HG03045 (cell line): ENCODE results near the gene NPAS3.

Experiments used
- ATAC-seq: cut with Tn5 transposase; IDR thresholded peaks from one replicate; pipeline ENCODE4 v1.9.1; 2021; ENCODE audit warnings: mild to moderate bottlenecking, moderate library complexity; ENCODE audit not compliant: unreplicated experiment

The NPAS3 gene

DNA sequence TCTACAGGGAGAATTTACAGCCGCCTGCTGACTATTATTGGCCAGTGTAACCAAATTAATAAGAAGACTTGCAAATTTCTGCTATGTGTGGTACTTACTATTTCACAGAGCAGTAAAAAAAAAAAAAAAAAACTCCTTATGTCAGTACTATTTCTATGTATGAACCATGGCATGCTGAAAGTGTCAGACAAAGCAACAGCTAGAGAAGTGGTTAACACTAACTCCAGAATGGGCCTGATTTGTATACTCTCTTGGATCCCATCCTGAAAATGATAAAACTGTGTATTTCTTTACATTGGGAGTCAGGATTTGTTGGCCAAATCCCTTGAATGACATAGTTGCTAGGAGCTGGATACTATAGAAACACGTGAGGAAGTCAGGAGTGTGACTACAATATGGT is 595.4 kb downstream of the NPAS3 start:
- no peak for ATAC-seq

DNA sequence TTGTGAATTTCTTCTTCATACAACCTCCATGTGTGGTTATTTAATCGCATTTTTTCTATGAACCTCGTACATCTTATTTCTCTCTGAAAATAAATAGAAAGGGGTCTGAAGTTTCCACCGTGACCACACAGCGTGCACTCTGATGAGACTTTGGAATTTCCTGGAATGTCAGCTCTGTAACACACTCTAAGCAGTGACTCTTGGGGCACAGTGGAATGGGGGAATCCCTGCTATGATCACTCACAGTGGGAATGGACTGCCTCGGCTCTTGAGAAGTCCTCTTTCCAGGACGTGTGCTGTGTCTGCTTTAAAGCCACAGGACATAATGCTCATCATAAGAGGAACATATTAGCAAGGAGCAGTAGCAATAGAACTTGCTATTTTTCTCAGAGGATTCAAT is 596.0 kb downstream of the NPAS3 start:
- no peak for ATAC-seq

- ATAC-seq = no peak
These were observed 601.3 kb downstream of the NPAS3 start for GRCh38 chr14:33539918-33540357.

DNA sequence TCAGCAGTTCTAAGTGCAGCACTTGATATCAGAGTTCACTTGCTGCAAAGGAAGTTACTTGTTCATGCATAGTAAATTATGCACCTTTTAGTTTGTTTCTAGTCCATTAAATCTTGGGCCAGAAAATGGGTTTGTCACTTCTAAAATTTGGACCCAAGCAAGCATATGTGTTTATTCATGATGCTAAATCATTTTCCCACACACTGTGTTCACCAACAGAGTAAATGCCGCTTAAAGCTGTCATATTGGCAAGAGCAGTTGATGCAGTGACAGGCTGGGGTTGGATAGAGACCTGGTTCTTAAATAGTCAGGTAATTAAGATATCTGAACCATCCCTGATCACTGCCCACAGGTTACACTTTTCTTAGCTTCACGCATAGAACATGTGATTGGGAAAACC is 602.5 kb downstream of the NPAS3 start:
- no peak for ATAC-seq

- ATAC-seq = no peak
These were observed 603.9 kb downstream of the NPAS3 start for GRCh38 chr14:33542338-33543287.

DNA sequence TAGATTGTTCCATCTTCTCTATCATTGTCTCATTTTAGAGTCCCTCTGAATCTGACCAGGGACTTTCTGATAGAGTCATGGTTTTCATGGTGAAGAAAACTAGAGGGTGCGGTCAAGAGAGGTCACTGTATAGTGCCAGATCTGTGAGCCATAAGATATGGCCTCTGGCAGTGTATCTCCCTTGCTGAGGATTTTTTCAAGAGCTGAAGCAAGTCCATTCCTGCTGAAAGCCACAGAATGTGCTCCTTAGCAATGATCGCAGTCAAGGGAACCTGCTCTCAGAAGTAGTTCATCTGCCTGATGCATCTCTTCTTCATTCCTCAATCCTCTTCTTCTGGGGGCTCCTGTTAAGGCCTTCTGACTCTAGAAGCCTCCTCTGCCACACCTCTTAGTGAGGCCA is 607.0 kb downstream of the NPAS3 start:
- no peak for ATAC-seq

DNA sequence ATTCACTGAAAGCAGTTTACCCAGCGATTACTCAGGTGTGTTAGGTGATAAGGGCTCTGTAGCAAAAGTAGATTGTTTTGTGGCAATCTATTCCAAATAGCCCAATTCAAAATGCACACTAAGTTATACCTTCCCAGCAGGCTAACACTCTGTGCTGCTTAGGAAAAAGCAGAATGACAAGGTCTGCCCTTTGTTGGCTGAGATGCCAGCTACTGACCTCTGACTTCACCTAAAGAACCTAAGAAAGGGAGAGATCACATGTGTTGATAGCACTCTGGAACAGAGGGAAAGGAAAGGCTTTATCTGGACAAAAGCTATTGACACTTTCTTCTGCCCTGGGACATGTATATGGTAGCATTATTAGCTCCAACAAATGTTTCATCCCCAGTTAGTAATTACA is 609.9 kb downstream of the NPAS3 start:
- no peak for ATAC-seq

DNA sequence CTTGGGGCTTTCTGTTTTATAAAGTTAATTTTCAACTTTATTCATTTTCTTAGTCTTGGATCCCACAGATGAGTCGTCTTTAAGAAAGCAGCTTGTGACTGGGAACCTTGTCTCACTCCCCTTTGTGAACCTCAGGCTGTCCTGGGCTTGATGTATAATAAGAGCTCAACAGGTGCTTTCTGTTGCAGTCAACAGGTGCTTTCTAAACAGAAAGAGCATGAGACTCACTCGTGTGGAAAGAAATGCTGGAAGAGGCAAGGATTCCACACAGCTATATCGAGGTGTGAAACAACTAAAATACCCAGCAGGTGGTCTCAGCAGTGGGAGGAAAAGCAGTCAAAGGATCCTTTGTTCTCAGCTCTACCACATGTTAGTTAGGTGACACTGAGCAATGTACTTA is 613.3 kb downstream of the NPAS3 start:
- ATAC-seq = no peak

- no peak for ATAC-seq
These were observed 615.1 kb downstream of the NPAS3 start for GRCh38 chr14:33553706-33554278.

- ATAC-seq = no peak
These were observed 616.3 kb downstream of the NPAS3 start for GRCh38 chr14:33554988-33555387.

DNA sequence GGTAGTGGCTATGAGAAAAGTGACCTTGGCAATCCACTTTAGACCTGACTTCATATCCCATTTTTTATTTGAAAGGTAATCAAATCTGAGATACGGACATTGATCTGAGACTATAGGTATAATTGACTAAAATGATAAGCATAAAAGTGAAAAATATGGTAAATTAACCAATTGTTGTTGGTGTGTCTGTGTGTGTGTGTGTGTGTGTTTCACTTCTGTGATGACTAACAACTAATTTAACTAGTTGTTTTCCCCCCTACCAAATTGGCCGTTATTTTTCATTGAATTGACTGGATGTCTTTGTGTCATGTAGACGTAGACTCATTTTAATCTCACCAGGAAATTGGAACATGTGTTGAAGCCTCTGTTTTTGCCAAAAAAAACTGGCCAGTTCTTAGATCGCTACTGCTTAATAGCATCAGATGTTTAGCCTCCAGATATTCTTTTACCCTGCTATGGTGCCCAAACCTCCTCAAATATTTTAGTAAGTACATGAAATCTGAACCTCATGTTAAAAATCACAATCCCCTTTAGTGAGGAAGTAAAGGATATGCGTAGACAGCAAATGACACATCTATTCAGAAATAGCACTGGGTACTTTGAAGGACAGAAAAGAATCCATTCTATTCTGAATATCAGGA is 617.2 kb downstream of the NPAS3 start:
- ATAC-seq = no peak

GRCh38 chr14:33556382-33557121 is 617.9 kb downstream of the NPAS3 start:
- ATAC-seq = no peak

DNA sequence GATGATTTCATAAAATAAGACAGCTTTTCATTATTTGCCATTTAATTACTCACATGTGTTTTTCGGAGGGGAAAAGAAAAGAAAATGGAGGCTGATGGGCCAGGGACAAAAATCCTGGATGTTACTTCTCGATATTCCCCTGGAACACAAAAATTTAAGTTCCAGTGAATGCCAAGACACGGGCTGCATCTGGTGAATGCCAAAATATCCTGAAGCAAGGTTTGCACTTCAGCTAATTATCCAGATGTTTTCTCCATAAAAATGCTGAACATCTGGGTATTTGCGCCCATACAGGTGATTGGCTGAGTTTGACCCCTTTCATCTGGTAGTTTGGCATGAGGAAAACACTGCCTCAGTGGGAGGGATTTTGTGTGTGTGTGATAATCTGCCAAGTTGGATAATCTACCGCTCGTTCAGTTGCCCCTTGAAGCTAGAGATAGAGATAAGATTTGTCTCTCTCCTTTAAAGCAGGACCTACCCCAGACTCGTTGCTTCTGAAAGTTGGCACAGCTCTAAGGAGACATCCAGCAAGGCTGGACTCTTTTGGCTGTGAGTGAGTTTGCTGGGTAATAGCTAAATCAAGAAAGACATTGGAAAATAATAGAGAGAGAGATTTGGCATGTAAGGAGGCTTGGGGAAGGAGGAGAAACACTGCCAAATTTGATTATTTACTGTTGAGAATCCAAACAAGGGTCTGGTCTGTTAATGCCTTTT is 622.2 kb downstream of the NPAS3 start:
- no peak for ATAC-seq

DNA sequence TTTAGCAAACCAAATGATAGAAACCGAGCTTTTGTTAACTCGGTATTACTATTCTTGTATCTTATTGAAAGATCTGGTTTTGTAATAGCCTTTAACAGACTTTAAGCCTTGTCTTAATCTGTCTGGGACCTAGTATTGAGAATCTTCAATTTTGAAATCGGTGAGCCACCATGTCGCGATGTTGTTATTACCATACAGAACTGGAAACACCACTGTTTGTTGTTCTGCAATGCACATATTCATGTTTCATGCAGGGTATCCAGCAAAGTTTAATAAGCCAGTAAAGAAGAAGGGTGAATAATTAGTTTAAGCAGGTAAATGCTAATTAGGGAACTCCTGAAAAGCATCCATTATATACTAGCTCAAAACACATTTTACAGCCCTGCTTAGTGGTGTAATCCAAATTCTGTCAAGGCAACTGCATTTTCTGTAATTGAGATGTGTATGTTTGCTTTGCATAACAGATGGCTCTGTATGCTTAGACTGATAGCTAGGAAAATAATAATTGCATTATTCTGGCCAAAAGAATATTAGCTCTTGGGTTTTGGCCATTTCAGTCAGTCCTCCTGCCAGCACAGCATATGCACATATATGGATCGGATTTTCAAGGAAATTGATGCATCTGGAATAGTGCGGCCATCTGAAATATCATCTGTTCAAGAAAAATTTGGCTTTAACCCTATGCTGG is 623.0 kb downstream of the NPAS3 start:
- ATAC-seq = no peak

- no peak for ATAC-seq
These were observed 624.7 kb downstream of the NPAS3 start for GRCh38 chr14:33563191-33563900.

DNA sequence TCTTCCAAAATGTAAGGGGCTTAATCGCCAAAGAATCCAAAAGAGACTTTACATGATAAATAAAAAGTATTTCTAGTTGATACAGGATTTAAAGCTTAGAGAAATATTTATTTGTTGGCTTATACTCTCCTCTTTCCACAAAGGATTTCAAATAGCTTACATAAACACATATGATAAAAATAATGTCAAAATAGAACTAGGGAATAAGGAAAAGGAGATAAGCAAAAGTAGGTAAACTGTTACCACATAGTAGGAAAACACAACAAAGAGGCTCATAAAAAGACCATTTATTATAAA is 625.2 kb downstream of the NPAS3 start:
- no peak for ATAC-seq

GRCh38 chr14:33564774-33565630 is 626.3 kb downstream of the NPAS3 start:
- no peak for ATAC-seq

DNA sequence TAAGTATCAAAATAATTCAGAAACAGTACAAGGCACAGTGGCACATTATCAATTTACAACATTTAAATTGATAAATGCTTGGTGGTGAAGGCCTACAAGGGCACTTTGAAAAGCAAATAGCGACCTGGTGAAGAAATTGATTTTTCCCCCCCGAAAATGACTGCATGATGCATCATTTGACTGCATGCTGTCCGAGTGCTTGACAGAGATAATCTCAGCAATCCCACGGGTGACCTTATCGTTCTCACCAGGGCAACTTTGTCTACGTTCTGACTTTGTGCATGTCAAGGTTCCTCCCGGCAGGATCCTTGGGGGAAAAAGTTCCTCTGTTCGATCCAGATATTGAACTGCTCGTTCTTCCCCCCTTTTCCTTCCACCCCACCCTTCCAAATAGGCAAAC is 627.4 kb downstream of the NPAS3 start:
- no peak for ATAC-seq
